DOHH2 (cell line): ENCODE results near the gene PCDH17.

Experiments
- H3F3A ChIP-seq: fragments of 200-600 bp; sonication (generic), shearing (Covaris generic); 2 replicates; pipeline ENCODE4 v1.6.0; 2016; ENCODE audit warnings: antibody characterized with exemption, mild to moderate bottlenecking; ENCODE audit not compliant: control insufficient read depth, insufficient read depth
- H3K27ac ChIP-seq: fragments of 200-600 bp; sonication (generic); 2 replicates; pipeline ENCODE4 v1.5.1; 2014; ENCODE audit warnings: low read depth, mild to moderate bottlenecking, low read length, moderate library complexity
- H3K27me3 ChIP-seq: fragments of 200-600 bp; sonication (generic); 2 replicates; pipeline ENCODE4 v1.6.1; 2014; ENCODE audit warnings: mild to moderate bottlenecking, low read length, mixed read lengths; ENCODE audit not compliant: control insufficient read depth
- H3K36me3 ChIP-seq: fragments of 200-600 bp; sonication (generic); 2 replicates; pipeline ENCODE4 v1.6.1; 2014; ENCODE audit warnings: mild to moderate bottlenecking, low read length, moderate library complexity, mixed read lengths; ENCODE audit not compliant: control insufficient read depth
- H3K4me1 ChIP-seq: fragments of 200-600 bp; sonication (generic); 2 replicates; pipeline ENCODE4 v1.6.1; 2014; ENCODE audit warnings: mild to moderate bottlenecking, low read length, mixed read lengths; ENCODE audit not compliant: control insufficient read depth
- H3K4me2 ChIP-seq: fragments of 200-600 bp; sonication (generic); 2 replicates; pipeline ENCODE4 v1.6.0; 2014; ENCODE audit warnings: mild to moderate bottlenecking, low read length, moderate library complexity
- H3K4me3 ChIP-seq: fragments of 200-600 bp; sonication (generic); 2 replicates; pipeline ENCODE4 v1.5.1; 2014; ENCODE audit warnings: mild to moderate bottlenecking, low read length, mixed read lengths
- H3K79me2 ChIP-seq: fragments of 200-600 bp; sonication (generic); 2 replicates; pipeline ENCODE4 v1.6.1; 2014; ENCODE audit warnings: mild to moderate bottlenecking, low read length, mixed read lengths; ENCODE audit not compliant: control insufficient read depth
- H3K9me2 ChIP-seq: fragments of 200-600 bp; sonication (generic); replicated peaks from 2 replicates; pipeline ENCODE4 v1.6.1; 2014; ENCODE audit warnings: mild to moderate bottlenecking, low read length, mixed read lengths; ENCODE audit not compliant: control insufficient read depth
- H3K9me3 ChIP-seq: fragments of 200-600 bp; sonication (generic); 2 replicates; pipeline ENCODE4 v1.6.1; 2014; ENCODE audit warnings: antibody characterized with exemption, low read length, mixed read lengths; ENCODE audit not compliant: control insufficient read depth, insufficient read depth
- H4K20me1 ChIP-seq: fragments of 200-600 bp; sonication (generic); 2 replicates; pipeline ENCODE4 v1.6.0; 2014; ENCODE audit warnings: low read depth, mild to moderate bottlenecking, antibody characterized with exemption, low read length, moderate library complexity; ENCODE audit not compliant: control insufficient read depth, insufficient read depth
- EZH2phosphoT487 ChIP-seq: fragments of 200-600 bp; sonication (generic); IDR thresholded peaks from 2 replicates; pipeline ENCODE4 v1.6.1; 2017; ENCODE audit warnings: borderline replicate concordance, mild to moderate bottlenecking, antibody characterized with exemption, low read length, moderate library complexity, mixed read lengths
- TF ChIP-seq, protein P1 (sequence below): fragments of 200-600 bp; sonication (generic); IDR thresholded peaks from one replicate; pipeline ENCODE4 v1.5.1; 2014; ENCODE audit warnings: antibody characterized with exemption, mild to moderate bottlenecking, low read depth, low read length; ENCODE audit not compliant: poor library complexity, severe bottlenecking

PCDH17 gene

DNA sequence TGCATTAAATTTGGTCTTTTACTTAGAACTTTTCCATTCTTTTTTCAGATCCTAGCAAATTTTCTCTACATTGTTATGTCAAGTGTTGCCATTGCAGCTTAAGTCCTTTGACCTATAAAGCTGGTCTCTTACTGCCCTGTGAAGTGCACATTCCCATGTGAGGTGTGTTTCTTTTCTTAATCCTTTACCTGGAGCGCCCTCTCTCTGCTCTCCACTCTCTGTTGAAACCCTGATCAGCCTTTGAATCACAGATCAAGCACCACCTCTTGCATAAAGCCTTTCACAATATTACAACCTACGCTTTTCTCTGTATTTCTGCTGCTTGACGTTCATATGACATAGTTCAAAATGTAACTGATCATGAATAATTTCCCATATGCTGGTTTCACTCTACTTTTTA lies 84.8 kb downstream of the PCDH17 start:
- Histone ChIP-seq H3K9me2 (no peaks in the 10 kb centered on the region), H4K20me1 (no peaks in the 10 kb centered on the region)

DNA sequence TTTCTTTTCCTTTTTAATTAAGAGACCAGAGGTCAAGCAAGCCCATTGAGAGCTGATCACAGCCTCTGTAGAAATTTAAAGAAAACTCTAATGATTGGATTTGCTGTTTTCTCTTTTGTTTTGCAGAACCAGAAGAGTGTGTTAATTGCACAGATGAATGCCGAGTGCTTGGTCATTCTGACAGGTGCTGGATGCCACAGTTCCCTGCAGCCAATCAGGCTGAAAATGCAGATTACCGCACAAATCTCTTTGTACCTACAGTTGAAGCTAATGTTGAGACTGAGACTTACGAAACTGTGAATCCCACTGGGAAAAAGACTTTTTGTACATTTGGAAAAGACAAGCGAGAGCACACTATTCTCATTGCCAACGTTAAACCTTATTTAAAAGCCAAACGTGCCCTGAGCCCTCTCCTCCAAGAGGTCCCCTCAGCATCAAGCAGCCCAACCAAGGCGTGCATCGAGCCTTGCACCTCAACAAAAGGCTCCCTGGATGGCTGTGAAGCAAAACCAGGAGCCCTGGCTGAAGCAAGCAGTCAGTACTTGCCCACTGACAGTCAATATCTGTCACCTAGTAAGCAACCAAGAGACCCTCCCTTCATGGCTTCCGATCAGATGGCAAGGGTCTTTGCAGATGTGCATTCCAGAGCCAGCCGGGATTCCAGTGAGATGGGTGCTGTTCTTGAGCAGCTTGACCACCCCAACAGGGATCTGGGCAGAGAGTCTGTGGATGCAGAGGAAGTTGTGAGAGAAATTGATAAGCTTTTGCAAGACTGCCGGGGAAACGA lies 93.1 kb downstream of the PCDH17 start:
- no peaks in the 10 kb centered on the region for H3K27me3 ChIP-seq
- H3K4me1 ChIP-seq: no peaks in the 10 kb centered on the region
- H3K9me3 ChIP-seq: no peaks in the 10 kb centered on the region
- H3K9me2 ChIP-seq: no peaks in the 10 kb centered on the region
- no peaks in the 10 kb centered on the region for H3K36me3 ChIP-seq
- no peaks in the 10 kb centered on the region for H4K20me1 ChIP-seq
- H3K27ac ChIP-seq: no peak overlapping the region
- TF ChIP-seq, protein P1, sequence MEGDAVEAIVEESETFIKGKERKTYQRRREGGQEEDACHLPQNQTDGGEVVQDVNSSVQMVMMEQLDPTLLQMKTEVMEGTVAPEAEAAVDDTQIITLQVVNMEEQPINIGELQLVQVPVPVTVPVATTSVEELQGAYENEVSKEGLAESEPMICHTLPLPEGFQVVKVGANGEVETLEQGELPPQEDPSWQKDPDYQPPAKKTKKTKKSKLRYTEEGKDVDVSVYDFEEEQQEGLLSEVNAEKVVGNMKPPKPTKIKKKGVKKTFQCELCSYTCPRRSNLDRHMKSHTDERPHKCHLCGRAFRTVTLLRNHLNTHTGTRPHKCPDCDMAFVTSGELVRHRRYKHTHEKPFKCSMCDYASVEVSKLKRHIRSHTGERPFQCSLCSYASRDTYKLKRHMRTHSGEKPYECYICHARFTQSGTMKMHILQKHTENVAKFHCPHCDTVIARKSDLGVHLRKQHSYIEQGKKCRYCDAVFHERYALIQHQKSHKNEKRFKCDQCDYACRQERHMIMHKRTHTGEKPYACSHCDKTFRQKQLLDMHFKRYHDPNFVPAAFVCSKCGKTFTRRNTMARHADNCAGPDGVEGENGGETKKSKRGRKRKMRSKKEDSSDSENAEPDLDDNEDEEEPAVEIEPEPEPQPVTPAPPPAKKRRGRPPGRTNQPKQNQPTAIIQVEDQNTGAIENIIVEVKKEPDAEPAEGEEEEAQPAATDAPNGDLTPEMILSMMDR: no peak
- TF ChIP-seq EZH2phosphoT487: no peak
- H3K4me2 ChIP-seq: no peak overlapping the region
- H3F3A ChIP-seq: no peaks in the 10 kb centered on the region
- no peaks in the 10 kb centered on the region for H3K79me2 ChIP-seq
- no peak overlapping the region for H3K4me3 ChIP-seq

More for the DNA sequence above, 84.8 kb downstream of the PCDH17 start:
- Histone ChIP-seq H3K27me3 (no peaks in the 10 kb centered on the region), H3K4me1 (no peaks in the 10 kb centered on the region), H3K4me3 (no peak overlapping the region), H3K36me3 (no peaks in the 10 kb centered on the region), H3K79me2 (no peaks in the 10 kb centered on the region), H3F3A (no peaks in the 10 kb centered on the region), H3K9me3 (no peaks in the 10 kb centered on the region), H3K27ac (no peak overlapping the region), H3K4me2 (no peak overlapping the region)
- TF ChIP-seq, protein P1: no peak
- no peak for TF ChIP-seq EZH2phosphoT487

DNA sequence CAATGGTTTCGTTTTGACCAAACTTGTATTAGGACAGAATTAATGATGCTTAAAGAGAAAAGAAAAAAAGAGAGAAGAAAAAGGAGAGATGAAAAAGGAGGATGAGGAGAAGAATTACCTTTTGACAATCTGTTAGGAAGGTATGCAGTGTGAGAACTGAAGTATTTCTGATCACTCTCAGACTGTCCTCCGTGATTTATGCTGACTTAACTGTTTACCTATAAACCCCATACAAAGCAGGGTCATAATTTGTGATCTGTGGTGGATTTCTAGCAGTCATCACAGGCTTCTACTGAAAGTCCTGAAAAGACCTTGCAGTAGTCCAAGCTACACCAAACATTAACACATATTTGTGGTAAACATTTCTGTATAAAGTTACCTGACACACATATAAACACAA lies 93.9 kb downstream of the PCDH17 start:
- Histone ChIP-seq H3K4me3 (no peak overlapping the region), H3K9me2 (no peaks in the 10 kb centered on the region), H3K9me3 (no peaks in the 10 kb centered on the region), H3K4me2 (no peak overlapping the region), H3F3A (no peaks in the 10 kb centered on the region), H3K27me3 (no peaks in the 10 kb centered on the region), H4K20me1 (no peaks in the 10 kb centered on the region), H3K4me1 (no peaks in the 10 kb centered on the region), H3K36me3 (no peaks in the 10 kb centered on the region), H3K79me2 (no peaks in the 10 kb centered on the region), H3K27ac (no peak overlapping the region)
- TF ChIP-seq, protein P1: no peak
- no peak for TF ChIP-seq EZH2phosphoT487
